Measurements from ENCODE around the gene PGR.

Gene PGR

GRCh38 chr11:101061606-101062005 is 68.0 kb downstream of the PGR start:
- no peaks in the 10 kb centered on the region for H4K20me1 ChIP-seq (ENCODE audit: low read depth, low read length)
- no peaks in the 10 kb centered on the region for H3F3A ChIP-seq (ENCODE audit: insufficient read depth)
- H3K79me2 ChIP-seq (ENCODE audit: insufficient read depth, low read length): no peaks in the 10 kb centered on the region
- no peak overlapping the region for H3K9ac ChIP-seq (ENCODE audit: low read length)
- no peak overlapping the region for H3K27ac ChIP-seq (ENCODE audit: low read depth, low read length)
- TF ChIP-seq CTCF (IDR thresholded peaks at IDR 0.05; ENCODE audit: insufficient read depth, low read length, poor library complexity, severe bottlenecking): no peak
- TF ChIP-seq EZH2phosphoT487 (conservative IDR thresholded peaks at IDR 0.05; ENCODE audit: low read length): no peak
- H2AFZ ChIP-seq (ENCODE audit: low read depth, low read length, severe bottlenecking): no peak overlapping the region
- H3K27me3 ChIP-seq (ENCODE audit: low read length): no peaks in the 10 kb centered on the region
- no peaks in the 10 kb centered on the region for H3K36me3 ChIP-seq (ENCODE audit: low read length)
- no peaks in the 10 kb centered on the region for H3K9me3 ChIP-seq (ENCODE audit: insufficient read depth, low read length)
- H3K4me2 ChIP-seq (ENCODE audit: low read depth, low read length, poor library complexity, severe bottlenecking): no peak overlapping the region
- no peak overlapping the region for H3K4me3 ChIP-seq (ENCODE audit: insufficient read depth, low read length, poor library complexity, severe bottlenecking)
- no peaks in the 10 kb centered on the region for H3K9me2 ChIP-seq (replicated peaks; ENCODE audit: insufficient read depth, low read length)

GRCh38 chr11:101059331-101059730 is 70.3 kb downstream of the PGR start:
- no peak for TF ChIP-seq EZH2phosphoT487 (conservative IDR thresholded peaks at IDR 0.05; ENCODE audit: low read length)
- no peak for TF ChIP-seq CTCF (IDR thresholded peaks at IDR 0.05; ENCODE audit: insufficient read depth, low read length, poor library complexity, severe bottlenecking)
- Histone ChIP-seq H3K79me2 (ENCODE audit: insufficient read depth, low read length) (no peaks in the 10 kb centered on the region), H3K9me3 (ENCODE audit: insufficient read depth, low read length) (no peaks in the 10 kb centered on the region), H3K9me2 (replicated peaks; ENCODE audit: insufficient read depth, low read length) (no peaks in the 10 kb centered on the region), H3F3A (ENCODE audit: insufficient read depth) (no peaks in the 10 kb centered on the region), H3K4me3 (ENCODE audit: insufficient read depth, low read length, poor library complexity, severe bottlenecking) (no peak overlapping the region), H2AFZ (ENCODE audit: low read depth, low read length, severe bottlenecking) (no peak overlapping the region), H3K9ac (ENCODE audit: low read length) (no peak overlapping the region), H3K4me2 (ENCODE audit: low read depth, low read length, poor library complexity, severe bottlenecking) (no peak overlapping the region), H3K27me3 (ENCODE audit: low read length) (no peaks in the 10 kb centered on the region), H4K20me1 (ENCODE audit: low read depth, low read length) (no peaks in the 10 kb centered on the region), H3K27ac (ENCODE audit: low read depth, low read length) (no peak overlapping the region), H3K36me3 (ENCODE audit: low read length) (no peaks in the 10 kb centered on the region)

GRCh38 chr11:101053492-101053891 is 76.1 kb downstream of the PGR start:
- TF ChIP-seq CTCF (IDR thresholded peaks at IDR 0.05; ENCODE audit: insufficient read depth, low read length, poor library complexity, severe bottlenecking): no peak
- no peak for TF ChIP-seq EZH2phosphoT487 (conservative IDR thresholded peaks at IDR 0.05; ENCODE audit: low read length)
- H3K27me3 ChIP-seq (ENCODE audit: low read length): no peaks in the 10 kb centered on the region
- no peaks in the 10 kb centered on the region for H3F3A ChIP-seq (ENCODE audit: insufficient read depth)
- H3K9me3 ChIP-seq (ENCODE audit: insufficient read depth, low read length): no peaks in the 10 kb centered on the region
- H3K9me2 ChIP-seq (replicated peaks; ENCODE audit: insufficient read depth, low read length): no peaks in the 10 kb centered on the region
- no peak overlapping the region for H2AFZ ChIP-seq (ENCODE audit: low read depth, low read length, severe bottlenecking)
- H3K4me2 ChIP-seq (ENCODE audit: low read depth, low read length, poor library complexity, severe bottlenecking): no peak overlapping the region
- no peaks in the 10 kb centered on the region for H3K36me3 ChIP-seq (ENCODE audit: low read length)
- no peaks in the 10 kb centered on the region for H4K20me1 ChIP-seq (ENCODE audit: low read depth, low read length)
- no peak overlapping the region for H3K27ac ChIP-seq (ENCODE audit: low read depth, low read length)
- no peak overlapping the region for H3K4me3 ChIP-seq (ENCODE audit: insufficient read depth, low read length, poor library complexity, severe bottlenecking)
- H3K9ac ChIP-seq (ENCODE audit: low read length): no peak overlapping the region
- H3K79me2 ChIP-seq (ENCODE audit: insufficient read depth, low read length): no peaks in the 10 kb centered on the region

Measured in SU-DHL-6 (cell line).